ACHN (cell line): ENCODE measurements around the gene ZNF516.

ENCODE experiments used
- DNase-seq: peaks from one replicate; pipeline ENCODE4 v3.0.0-alpha.2; 2015
- in situ Hi-C: cut with HindIII; loops from 2 replicates; pipeline ENCODE4 v1.10.0; 2017; ENCODE audit warnings: low sequenced_read_pairs, low pct_ligation_motif_present, low pct_unique_long_range_greater_than_20kb

Gene ZNF516

DNA sequence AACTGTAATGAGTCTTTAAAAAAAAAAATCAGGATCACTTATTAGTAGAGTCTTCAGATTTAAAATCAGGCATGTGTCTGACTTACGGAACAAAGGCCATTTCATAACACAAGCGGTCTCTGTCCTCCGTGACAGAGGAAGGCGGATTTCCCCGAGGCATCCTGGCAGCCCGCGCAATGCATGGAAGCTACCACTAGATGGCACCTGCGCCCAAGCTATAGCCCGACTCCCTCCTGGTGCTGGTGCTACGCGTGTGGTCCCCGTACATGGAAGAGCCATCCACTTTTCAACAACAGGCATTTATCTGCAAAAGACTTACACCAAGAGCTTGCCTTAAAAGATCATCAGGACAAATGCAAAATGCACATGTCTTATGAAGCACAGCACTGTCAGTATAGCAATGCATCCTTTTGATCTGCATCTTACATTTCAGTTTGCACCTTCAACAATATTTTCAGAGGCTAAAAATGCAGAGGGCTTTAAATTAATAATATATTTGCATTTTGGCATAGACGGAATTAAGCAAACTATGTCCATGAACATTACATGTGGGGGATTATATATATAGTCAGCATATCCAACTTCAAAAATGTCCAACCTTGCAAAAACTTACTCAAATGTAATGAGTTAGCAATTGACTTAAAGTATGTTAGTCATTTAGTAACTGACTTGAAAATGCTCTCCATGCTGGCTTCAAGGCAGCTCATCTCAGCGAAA is 96.0 kb downstream of the ZNF516 start:
- peak; percentile 65 for DNase-seq
- in situ Hi-C loops = no loop called here

DNA sequence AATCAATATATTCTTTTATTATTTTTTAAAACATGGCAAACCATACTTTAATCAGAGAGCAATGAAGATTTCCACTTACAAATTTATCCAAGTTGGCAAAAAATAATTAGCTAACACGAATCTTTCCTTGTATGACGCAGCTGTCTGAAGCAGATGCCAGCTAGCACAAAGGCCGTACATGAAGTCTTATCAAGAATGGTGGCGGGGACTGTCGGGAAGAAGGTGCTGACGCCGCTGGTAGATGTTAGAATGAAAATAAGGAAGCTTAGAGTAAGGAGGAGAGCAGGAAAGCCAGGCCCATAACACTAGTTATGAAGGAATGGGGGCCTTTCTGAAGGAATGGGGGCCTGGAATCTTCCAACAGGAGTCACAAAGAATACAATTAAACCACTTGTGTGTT is 96.7 kb downstream of the ZNF516 start:
- in situ Hi-C loops = no loop called here

DNA sequence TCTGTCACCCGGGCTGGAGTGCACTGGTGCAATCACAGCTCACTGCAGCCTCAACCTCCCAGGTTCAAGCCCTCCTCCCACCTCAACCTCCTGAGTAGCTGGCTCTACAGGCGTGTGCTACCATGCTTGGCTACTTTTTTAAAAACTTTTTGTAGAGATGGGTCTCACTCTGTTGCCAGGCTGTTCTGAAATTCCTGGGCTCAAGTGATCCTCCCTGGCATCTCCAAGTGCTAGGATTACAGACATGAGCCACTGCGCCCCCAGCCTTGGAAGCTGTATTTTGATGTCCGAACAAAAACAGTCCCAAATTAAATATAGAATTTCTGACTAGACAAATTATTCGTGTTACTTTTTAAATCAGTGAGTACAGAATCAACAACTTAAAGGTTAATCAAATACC is 97.4 kb downstream of the ZNF516 start:
- in situ Hi-C loops = no loop called here
- DNase-seq = no peak

More for the DNA sequence above, 96.7 kb downstream of the ZNF516 start:
- DNase-seq = no peak

DNA sequence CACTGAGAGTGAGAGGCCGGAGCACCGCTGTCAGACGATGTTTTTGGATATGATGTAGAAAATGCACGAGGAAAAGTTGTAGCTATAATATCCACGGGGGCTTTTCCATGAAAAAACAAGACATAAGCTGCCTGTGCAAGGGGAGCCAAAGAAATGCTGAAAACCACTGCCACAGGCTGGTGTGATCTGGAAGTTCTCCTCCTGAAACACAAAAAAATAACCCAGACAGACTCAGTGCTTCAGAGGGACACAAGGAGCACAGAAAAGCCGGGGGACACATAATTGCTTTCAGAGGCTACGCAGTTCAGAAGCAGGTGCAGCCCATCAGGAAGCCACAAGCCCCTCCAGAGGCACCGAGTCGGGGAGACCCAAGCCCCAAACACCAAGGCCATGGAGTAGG is 98.2 kb downstream of the ZNF516 start:
- DNase-seq = no peak
- in situ Hi-C loops = no loop called here

DNA sequence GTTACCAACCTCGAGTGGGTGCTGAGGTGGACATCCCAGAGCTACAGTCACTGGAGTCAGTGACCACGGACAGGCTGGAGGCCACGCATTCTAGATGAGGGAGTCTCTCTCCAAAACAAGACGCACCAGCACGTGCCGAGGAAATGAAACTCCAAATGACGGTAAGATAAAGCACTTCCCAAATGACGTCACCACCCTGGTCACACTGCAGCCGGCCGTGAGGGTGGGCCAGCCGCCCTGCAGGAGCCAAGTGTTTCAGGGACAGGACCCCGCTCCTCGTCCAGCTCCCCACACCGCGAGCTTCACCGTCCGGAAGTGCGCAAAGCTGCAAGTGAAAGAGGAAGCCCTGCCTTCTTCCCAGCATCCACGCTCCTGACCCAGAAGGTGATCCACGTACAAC is 99.4 kb downstream of the ZNF516 start:
- in situ Hi-C loops = no loop called here
- DNase-seq = no peak

DNA sequence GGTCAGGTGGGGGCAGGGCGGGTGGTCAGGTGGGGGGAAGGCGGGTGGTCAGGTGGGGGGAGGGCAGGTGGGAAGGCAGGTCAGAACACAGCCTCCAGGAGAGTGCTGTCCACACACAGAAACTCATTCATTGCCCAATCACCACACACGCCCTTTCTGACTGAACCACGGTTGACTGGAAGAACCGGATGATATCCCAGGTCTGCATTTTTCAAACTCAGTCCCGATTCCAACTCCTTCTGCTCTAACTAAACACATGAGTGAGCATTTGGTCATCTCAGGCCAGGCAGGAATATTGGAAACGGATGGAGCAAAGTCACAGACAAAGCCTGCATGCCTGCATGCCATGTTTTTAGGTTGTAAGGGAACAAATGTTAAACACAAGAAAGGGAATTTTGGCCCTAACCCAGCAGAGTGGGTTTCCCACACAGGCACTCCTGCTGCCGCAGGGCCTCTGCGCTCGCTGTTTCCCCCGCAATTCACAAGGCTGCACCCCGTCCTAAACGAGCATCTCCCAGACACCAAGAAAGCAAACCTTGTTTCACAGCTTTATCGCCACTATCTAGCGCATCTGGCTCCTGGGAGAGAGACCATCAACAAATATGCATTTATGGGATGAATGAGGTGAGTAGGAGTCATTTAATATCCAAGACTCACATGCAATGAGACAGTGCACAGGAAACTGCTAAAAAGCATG is 100.1 kb downstream of the ZNF516 start:
- in situ Hi-C loops = no loop called here
- no peak for DNase-seq

DNA sequence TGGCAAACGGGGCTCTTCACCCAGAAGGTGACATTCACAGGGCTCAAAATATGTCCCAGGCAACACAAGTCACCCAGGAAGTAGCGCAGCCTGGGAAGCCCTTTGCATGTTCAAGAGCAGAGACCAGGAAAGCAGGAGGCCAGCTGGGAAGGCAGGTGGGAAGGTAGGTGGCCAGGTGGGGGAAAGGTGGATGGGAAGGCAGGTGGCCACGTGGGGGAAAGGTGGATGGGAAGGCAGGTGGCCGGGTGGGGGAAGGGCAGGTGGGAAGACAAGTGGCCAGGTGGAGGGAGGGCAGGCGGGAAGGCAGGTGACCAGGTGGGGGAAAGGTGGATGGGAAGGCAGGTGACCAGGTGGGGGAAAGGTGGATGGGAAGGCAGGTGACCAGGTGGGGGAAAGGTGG is 102.7 kb downstream of the ZNF516 start:
- in situ Hi-C loops = no loop called here
- DNase-seq = no peak

DNA sequence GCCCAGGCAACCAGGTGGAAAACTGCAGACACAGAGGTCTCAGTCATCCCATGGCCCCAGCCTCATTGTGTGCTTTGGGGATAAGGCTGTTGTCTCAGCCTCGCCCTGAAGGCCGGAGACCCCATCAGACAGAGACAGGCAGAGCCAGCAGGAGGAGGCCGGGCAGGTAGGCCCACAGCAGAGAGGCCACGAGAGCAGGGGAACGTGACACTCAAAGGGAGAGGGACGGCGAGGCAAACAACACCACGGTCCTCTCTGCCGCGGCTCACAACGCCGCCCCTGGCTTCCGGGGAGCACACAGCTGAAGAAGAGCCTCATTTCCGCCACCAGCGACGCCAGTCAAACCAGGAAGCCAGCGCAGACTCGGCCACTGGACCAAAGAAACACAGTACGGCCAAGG is 103.3 kb downstream of the ZNF516 start:
- in situ Hi-C loops = no loop called here
- DNase-seq = no peak

DNA sequence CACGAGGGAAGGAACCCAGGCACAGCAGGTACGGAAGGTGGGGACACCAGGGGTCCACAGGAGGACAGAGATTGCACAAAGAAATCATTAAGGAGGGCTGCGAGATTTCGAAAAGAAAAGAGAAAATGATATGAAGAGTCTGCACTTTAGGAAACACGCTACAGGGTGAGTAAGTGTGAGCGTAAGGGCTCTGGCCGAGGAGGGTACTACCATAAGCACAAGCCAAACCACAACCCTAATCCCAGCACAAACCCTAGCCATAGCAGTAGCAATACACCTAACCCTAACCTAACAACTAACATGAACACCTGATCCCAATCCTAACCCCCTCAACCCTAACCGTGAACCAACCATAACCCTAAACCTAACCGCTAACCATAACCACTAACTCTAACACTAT is 104.0 kb downstream of the ZNF516 start:
- in situ Hi-C loops = no loop called here
- DNase-seq = no peak

DNA sequence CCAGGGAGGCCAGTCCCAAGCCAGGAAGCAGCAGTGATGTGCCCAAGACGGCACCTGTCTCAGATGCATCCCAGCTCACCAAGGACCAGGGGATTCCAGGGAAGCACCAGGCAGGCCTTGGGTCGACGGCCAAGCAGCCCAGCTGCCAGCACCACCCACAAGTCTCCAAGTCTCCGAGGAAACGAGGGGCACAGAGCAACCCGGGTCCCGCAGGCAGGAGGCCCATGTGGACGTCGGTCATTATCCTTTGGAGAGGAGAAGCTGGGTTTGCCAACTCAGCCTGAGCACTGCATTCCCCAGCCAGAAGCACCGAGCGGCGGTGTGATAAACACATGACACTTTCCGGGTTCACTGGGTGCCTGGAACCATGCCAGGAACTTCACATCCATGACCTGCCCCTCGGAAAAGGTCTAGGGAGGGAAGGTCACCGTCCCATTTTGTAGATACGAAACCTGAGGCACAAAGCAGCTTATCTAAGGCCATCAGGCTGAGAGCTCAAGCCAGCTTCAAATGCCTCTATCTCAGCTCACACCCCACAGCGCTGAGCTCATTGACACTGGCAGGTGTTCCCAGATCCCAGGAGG is 104.5 kb downstream of the ZNF516 start:
- in situ Hi-C loops = no loop called here
- no peak for DNase-seq

DNA sequence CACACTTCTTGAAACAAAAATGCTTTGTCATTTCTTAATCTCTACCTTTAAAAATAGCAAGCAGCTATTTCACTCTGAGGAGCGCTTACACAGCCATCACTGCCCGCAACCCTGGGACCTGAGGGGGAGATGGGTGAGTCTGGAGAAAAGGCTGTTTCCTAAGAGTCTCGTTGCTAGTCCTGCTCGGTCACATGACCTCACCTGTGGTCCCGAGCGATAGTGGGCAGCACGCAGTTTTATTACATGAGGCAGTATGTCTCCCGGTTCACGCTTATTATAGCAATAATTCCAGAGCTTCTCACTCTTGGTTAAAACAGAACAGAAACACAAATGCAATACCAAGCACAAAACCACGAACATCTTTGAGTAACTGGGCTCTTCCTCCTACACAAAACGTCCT is 105.3 kb downstream of the ZNF516 start:
- in situ Hi-C loops = no loop called here
- no peak for DNase-seq

DNA sequence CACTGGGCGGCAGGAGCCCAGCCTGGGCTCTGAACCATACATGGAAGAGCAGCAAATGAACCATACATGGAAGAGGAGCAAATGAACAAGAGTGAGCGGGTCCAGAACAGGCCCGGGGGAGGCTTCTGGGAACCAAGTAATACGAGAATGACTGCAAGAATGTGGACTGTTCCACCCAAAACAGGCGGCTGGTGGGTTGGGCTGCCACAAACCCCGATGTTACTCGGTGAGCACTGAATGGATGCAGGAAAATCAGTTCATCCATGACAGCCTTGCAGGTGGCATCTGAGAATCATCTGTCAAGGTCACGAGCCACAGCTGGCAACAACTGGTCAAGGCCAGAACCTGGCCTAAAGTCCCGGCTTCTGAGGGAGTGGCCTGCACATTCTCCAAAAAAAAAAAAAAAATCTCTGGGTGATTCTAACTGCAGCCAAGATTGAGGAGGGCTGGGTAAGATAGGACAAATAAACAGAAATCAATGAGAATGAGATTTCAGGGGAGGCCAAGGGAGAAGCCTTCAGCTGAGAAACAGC is 106.1 kb downstream of the ZNF516 start:
- DNase-seq = no peak
- in situ Hi-C loops = no loop called here

DNA sequence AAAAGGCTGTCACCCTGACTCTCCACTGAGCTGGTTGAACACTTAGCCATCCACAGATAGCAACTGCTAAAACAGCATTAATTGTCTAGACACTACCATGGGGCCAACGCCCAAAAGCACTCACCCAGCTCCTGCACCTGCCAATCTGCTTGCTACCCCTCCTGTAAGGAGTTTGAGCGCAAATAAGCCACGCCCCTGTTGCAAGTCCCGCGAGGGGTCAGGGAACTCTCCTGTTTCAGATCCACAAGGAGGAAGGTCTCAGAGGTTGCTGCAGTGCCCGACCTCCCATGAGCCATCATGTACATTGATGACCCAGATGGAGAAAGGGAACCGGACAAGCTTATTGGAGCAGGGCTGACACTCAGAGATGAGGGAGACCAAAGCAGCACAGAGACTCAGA is 106.8 kb downstream of the ZNF516 start:
- in situ Hi-C loops = no loop called here

DNA sequence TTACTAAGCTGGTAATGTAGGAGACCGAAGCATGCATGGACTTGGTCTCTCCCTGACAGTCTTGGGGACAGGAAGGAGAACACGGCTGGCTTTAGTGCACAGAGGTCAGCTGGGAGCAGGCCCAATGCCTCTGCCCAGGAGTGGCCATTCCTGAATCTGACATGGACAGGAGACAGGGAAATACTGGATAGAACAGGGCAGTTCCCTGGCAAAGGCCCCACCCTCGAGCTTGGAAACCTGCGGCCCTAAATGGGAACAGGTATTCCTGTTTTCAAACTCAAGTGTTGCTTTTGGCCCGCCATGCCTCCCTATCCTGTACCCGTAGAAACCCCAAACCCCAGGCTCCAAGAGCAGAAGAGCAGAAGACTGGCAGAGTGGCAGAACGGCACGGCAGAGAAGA is 107.4 kb downstream of the ZNF516 start:
- in situ Hi-C loops = no loop called here
- DNase-seq = no peak

More for the DNA sequence above, 106.8 kb downstream of the ZNF516 start:
- no peak for DNase-seq

DNA sequence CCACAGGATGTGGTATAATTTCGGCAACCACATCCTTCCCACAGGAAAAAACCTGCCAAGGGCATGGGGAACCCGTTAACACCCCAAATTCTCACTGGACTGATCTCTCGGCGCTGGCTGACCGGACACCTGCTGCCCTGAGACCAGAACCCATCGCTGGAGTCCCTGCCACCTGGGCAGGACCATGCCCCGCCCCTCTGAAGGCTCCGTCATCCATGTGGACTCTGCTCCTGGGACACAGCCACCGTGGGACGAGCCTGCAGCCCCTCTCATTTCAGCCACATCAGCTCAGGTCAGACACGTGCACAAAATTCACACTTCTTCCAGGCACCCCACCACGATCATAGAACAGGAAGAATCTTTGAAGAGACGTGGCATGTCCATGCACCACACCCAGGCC is 108.2 kb downstream of the ZNF516 start:
- in situ Hi-C loops = no loop called here

DNA sequence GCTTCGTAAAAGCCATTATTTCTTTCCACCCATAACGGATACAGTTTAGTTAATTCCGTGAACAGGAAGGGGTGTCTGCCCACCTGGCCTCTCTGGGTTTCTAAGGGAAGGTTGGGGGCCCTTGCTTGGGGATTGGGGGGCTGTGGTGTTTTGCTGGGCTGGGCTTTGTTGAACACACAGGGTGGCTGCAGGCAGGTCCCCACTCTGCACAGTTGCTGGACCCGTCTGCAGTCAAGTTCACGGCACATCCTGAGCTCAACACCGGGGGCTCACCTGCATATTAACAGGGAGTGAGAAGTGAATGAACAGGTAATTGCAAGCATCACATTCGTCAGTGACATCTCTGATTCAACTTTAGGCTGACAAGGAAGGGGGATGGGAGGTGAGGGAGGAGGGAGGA is 109.0 kb downstream of the ZNF516 start:
- in situ Hi-C loops = no loop called here

More for the DNA sequence above, 108.2 kb downstream of the ZNF516 start:
- DNase-seq = no peak

DNA sequence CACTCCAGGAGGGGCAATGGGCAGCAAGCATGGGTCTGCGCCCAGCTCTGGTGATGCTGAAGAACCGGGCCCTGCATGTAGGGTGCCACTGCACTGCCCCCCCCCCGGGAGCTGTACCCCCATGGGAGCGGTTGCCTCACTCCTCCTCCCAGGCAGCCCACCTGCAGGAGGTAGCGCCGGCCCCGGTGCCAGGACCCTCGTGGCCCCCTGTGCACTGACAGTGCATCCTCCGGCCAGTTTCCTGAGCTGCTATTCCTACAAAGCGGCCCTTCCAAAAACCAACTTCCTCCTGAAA is 109.4 kb downstream of the ZNF516 start:
- no peak for DNase-seq
- in situ Hi-C loops = no loop called here

More for the DNA sequence above, 109.0 kb downstream of the ZNF516 start:
- DNase-seq = no peak

DNA sequence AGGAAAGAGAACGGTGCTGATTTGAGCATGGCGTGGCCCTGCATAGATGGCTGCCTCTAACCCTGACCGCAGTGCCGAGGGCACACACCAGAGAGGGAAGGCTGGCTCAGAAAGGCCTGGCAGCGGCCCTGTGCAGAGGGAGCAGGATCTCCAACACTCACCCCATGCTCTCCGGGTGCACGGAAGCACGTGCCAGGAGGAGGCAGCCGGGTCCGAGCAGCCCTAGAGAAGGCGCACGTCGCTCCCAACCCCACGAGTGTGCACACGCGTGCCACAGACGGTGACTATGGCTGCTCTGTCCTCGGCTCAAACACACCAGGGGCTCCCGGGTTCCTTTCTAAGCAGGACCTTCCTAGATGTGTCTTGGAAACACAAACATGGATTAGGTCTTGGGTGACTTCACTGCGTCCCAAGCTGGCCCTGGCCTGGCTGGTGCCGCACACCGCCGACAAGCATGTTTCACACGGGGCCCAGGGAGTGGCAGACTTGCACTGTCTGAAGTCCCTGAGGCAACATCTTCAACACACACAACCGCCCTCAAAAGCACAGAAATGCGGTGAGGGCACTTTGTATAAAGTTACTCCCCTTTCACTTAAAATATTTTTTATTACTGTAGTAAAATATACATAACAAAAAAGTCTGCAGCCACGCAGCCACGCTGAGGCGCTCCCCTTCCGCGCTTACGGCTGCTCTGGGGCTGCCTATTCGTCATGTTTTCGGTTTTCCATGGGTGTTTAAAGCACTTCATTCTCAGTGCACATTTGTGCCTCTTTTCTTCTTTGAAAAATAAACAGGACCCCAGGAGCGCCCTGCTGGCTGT is 110.0 kb downstream of the ZNF516 start:
- in situ Hi-C loops = no loop called here
- no peak for DNase-seq

DNA sequence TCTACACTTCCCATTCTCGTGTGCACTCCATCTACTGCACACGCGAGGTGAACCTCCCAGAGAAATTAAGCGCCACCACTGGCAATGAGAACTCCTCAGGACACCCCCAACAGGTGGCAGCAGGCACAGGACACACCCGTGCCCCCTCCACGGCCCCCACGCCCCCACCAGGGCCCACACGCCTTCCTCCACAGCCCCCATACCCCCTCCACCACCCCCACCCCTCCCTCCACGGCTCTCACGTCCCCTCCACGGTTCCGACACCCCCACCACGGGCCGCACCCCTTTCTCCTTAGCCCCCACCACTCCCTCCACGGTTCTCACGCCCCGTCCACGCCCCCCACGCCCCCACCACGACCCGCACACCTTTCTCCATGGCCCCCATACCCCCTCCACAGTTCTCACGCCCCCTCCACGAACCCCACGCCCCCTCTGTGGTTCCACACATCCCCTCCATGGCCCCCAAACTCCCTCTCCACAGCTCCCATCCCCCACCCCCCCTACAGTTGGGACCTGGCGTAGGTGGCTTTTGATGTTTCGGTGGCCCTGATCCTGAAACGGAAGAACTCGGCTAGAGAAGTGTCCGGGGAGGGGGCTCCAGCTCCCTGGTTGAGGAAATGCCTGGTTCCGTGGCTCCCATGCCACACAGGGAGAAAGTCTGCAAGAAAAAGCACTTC is 110.8 kb downstream of the ZNF516 start:
- DNase-seq = no peak
- in situ Hi-C loops = no loop called here
